ENCODE data around the gene TEX264.
A peak's percentile ranks its signal among the peaks of the same experiment; 100 is the strongest.

TEX264 gene

DNA sequence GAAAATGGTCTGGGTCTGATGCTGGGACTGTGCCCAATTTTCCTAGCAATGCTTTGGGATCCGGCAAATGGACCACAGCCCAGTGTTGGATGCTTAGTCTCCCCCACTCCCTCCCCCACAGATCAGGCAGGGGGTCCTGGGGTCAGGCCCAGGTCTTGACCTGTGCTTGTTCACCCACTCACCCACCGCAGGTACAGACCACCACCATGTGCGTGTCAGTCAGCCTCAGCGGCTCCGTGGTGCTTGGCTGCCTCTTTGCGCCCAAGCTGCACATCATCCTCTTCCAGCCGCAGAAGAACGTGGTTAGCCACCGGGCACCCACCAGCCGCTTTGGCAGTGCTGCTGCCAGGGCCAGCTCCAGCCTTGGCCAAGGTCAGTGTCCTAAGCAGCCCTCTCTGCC is 46.4 kb downstream of the TEX264 start:
- H2AFZ ChIP-seq (ENCODE audit: low read length): no peak overlapping the region
- no peaks in the 10 kb centered on the region for H3K79me2 ChIP-seq (ENCODE audit: insufficient read depth, low read length)
- no peaks in the 10 kb centered on the region for H3K36me3 ChIP-seq (ENCODE audit: insufficient read depth, low read length)
- H3K4me1 ChIP-seq (ENCODE audit: insufficient read depth, low read length, poor library complexity, severe bottlenecking): peaks cover 20% of the 10 kb centered on the region
- no peak overlapping the region for H3K9ac ChIP-seq (ENCODE audit: low read depth, low read length, poor library complexity, severe bottlenecking)
- no peaks in the 10 kb centered on the region for H3K9me2 ChIP-seq (replicated peaks; ENCODE audit: low read depth, low read length)
- H3F3A ChIP-seq (ENCODE audit: low read depth): no peaks in the 10 kb centered on the region
- H3K9me3 ChIP-seq (ENCODE audit: insufficient read depth, low read depth, low read length): no peaks in the 10 kb centered on the region
- no peaks in the 10 kb centered on the region for H4K20me1 ChIP-seq (ENCODE audit: insufficient read depth, low read length, poor library complexity, severe bottlenecking)
- no peak overlapping the region for H3K4me2 ChIP-seq (ENCODE audit: low read depth, low read length, poor library complexity, severe bottlenecking)
- no peak overlapping the region for H3K4me3 ChIP-seq (ENCODE audit: low read length, poor library complexity, severe bottlenecking)
- no peaks in the 10 kb centered on the region for H3K27me3 ChIP-seq (ENCODE audit: insufficient read depth, low read length, poor library complexity, severe bottlenecking)
- TF ChIP-seq EZH2phosphoT487 (IDR thresholded peaks at IDR 0.05; ENCODE audit: borderline replicate concordance): no peak
- TF ChIP-seq, protein P1, sequence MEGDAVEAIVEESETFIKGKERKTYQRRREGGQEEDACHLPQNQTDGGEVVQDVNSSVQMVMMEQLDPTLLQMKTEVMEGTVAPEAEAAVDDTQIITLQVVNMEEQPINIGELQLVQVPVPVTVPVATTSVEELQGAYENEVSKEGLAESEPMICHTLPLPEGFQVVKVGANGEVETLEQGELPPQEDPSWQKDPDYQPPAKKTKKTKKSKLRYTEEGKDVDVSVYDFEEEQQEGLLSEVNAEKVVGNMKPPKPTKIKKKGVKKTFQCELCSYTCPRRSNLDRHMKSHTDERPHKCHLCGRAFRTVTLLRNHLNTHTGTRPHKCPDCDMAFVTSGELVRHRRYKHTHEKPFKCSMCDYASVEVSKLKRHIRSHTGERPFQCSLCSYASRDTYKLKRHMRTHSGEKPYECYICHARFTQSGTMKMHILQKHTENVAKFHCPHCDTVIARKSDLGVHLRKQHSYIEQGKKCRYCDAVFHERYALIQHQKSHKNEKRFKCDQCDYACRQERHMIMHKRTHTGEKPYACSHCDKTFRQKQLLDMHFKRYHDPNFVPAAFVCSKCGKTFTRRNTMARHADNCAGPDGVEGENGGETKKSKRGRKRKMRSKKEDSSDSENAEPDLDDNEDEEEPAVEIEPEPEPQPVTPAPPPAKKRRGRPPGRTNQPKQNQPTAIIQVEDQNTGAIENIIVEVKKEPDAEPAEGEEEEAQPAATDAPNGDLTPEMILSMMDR (conservative IDR thresholded peaks at IDR 0.05; ENCODE audit: low read length): no peak

DNA sequence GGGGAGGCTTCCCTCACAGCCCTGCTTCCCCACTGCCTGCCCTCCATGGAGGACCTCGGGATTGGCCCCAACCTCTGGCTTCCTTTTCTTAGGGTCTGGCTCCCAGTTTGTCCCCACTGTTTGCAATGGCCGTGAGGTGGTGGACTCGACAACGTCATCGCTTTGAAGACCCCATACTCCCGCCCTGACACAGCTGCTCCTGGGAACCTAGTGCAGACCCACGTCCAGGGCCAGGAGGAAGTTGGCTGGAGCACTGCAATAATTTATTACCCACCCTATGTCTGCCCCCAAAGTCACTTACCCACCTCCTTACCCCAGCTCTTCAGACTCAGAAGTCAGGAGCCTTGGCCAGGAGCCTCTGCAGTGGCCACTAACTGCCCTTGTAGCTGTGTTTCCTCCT is 46.9 kb downstream of the TEX264 start:
- H3K79me2 ChIP-seq (ENCODE audit: insufficient read depth, low read length): no peaks in the 10 kb centered on the region
- no peak overlapping the region for H3K9ac ChIP-seq (ENCODE audit: low read depth, low read length, poor library complexity, severe bottlenecking)
- no peaks in the 10 kb centered on the region for H4K20me1 ChIP-seq (ENCODE audit: insufficient read depth, low read length, poor library complexity, severe bottlenecking)
- H3K36me3 ChIP-seq (ENCODE audit: insufficient read depth, low read length): no peaks in the 10 kb centered on the region
- H3K4me3 ChIP-seq (ENCODE audit: low read length, poor library complexity, severe bottlenecking): no peak overlapping the region
- no peak overlapping the region for H3K4me2 ChIP-seq (ENCODE audit: low read depth, low read length, poor library complexity, severe bottlenecking)
- H2AFZ ChIP-seq (ENCODE audit: low read length): no peak overlapping the region
- no peaks in the 10 kb centered on the region for H3K9me3 ChIP-seq (ENCODE audit: insufficient read depth, low read depth, low read length)
- no peaks in the 10 kb centered on the region for H3F3A ChIP-seq (ENCODE audit: low read depth)
- H3K4me1 ChIP-seq (ENCODE audit: insufficient read depth, low read length, poor library complexity, severe bottlenecking): peaks cover 20% of the 10 kb centered on the region
- H3K9me2 ChIP-seq (replicated peaks; ENCODE audit: low read depth, low read length): no peaks in the 10 kb centered on the region
- TF ChIP-seq EZH2phosphoT487 (IDR thresholded peaks at IDR 0.05; ENCODE audit: borderline replicate concordance): no peak
- TF ChIP-seq, protein P1 (conservative IDR thresholded peaks at IDR 0.05; ENCODE audit: low read length): no peak
- H3K27me3 ChIP-seq (ENCODE audit: insufficient read depth, low read length, poor library complexity, severe bottlenecking): no peaks in the 10 kb centered on the region

DNA sequence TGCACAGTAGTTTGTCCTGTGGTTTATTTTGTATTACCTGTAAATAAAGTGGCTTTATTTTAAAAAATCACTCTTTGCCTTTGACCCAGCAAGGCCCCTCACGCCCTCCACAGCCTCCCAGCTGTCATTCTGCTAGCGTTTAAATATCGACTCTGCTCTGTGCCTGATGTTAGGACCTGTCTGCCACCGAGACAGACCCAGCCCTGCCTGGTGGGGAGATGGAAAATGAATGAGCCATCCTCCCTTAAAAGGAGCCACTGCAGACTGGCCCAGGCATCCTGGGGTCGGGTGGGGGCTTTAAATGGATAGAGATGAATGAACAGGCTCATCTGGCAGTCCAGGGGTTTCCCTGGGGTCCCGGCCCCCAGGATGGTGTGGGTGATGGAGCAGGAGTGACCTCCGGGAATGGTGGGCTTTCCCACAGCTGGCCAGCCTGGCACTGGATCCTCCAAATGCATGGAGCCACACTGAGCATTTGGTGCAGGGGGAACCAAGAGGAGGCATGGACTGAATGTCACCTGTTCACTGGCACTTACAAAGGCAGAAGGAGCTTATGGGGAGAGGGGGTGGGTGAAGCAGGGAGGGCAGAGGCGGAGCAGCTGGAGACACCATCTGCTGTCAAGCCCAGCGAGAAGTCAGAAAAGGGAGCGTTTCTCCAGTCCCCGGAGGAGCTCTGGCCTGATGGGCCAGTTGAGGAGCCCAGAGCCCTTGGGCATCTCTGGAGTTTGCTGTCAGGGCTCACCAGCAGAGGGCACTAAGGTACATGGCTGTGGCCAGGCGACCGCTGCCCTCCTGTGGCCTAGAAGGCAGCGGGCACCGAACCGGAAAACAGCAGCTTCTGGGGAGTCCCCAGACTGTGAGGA is 47.7 kb downstream of the TEX264 start:
- no peak overlapping the region for H2AFZ ChIP-seq (ENCODE audit: low read length)
- H3K4me3 ChIP-seq (ENCODE audit: low read length, poor library complexity, severe bottlenecking): no peak overlapping the region
- H3K9ac ChIP-seq (ENCODE audit: low read depth, low read length, poor library complexity, severe bottlenecking): no peak overlapping the region
- TF ChIP-seq, protein P1 (conservative IDR thresholded peaks at IDR 0.05; ENCODE audit: low read length): peak; percentile 99
- no peak for TF ChIP-seq EZH2phosphoT487 (IDR thresholded peaks at IDR 0.05; ENCODE audit: borderline replicate concordance)
- H3K79me2 ChIP-seq (ENCODE audit: insufficient read depth, low read length): no peaks in the 10 kb centered on the region
- no peaks in the 10 kb centered on the region for H4K20me1 ChIP-seq (ENCODE audit: insufficient read depth, low read length, poor library complexity, severe bottlenecking)
- no peaks in the 10 kb centered on the region for H3K36me3 ChIP-seq (ENCODE audit: insufficient read depth, low read length)
- H3F3A ChIP-seq (ENCODE audit: low read depth): no peaks in the 10 kb centered on the region
- no peaks in the 10 kb centered on the region for H3K27me3 ChIP-seq (ENCODE audit: insufficient read depth, low read length, poor library complexity, severe bottlenecking)
- peak overlapping the region; percentile 9 for H3K4me2 ChIP-seq (ENCODE audit: low read depth, low read length, poor library complexity, severe bottlenecking)
- no peaks in the 10 kb centered on the region for H3K9me2 ChIP-seq (replicated peaks; ENCODE audit: low read depth, low read length)
- no peaks in the 10 kb centered on the region for H3K9me3 ChIP-seq (ENCODE audit: insufficient read depth, low read depth, low read length)
- H3K4me1 ChIP-seq (ENCODE audit: insufficient read depth, low read length, poor library complexity, severe bottlenecking): peaks cover 20% of the 10 kb centered on the region

Data from Loucy (cell line).